Fibroblast of skin of right biceps (primary cell): ENCODE data around the gene TSPAN10.

Experiments used
- DNase-seq: peaks from one replicate; pipeline ENCODE4 v3.0.0-alpha.2; 2013

Gene TSPAN10

DNA sequence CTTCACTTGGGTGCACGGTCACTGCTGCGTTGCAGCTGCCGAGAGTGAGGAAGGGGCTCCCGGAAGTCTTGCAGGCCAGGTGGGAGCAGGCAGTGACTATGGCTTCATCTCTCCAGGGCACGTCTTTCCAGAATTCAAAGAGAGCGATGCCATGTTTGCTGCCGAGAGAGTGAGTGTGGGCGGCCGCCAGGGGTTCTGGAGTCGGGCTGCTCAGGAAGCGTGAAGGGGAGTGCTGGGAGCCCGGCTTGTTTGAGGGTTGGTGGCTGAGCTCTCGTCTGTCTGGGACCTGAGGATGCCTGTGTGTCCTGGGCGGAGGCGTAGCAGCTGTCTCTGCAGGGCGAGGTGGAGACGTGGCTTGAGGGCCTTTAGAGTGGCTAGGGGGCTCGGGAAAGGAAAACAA is 53.1 kb downstream of the TSPAN10 start:
- no peak for DNase-seq

DNA sequence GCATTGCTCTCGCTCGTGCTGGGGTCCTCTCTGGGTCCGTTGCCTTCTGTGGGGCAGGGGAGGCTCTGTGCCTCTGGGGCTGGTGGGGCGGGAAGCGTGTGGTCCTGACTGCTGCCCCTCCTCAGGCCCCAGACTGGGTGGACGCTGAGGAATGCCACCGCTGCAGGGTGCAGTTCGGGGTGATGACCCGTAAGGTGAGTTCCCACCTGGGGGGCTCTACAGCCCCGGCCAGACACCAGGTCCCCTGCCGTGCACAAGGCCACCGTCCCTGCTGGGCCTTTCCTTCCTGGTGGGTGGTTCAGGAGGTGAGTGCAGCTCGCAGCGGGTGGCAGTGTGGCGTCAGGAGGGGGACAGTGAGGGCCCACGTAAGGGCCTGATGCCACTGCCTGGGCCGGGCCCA is 53.6 kb downstream of the TSPAN10 start:
- no peak for DNase-seq

DNA sequence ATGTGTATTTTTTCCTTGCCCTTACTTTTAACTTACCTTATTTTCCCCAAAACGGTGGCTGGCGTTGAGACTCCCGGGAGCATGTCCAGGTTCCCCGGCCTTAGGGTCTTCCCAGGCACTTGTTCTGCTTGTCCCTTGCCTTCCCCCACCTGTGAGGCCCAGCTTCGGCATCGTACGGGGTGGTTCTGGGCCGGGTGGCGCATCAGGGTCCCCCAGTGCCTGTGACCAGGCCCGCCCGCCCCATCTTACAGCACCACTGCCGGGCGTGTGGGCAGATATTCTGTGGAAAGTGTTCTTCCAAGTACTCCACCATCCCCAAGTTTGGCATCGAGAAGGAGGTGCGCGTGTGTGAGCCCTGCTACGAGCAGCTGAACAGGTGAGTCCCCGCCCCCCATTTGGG is 54.2 kb downstream of the TSPAN10 start:
- DNase-seq = no peak

DNA sequence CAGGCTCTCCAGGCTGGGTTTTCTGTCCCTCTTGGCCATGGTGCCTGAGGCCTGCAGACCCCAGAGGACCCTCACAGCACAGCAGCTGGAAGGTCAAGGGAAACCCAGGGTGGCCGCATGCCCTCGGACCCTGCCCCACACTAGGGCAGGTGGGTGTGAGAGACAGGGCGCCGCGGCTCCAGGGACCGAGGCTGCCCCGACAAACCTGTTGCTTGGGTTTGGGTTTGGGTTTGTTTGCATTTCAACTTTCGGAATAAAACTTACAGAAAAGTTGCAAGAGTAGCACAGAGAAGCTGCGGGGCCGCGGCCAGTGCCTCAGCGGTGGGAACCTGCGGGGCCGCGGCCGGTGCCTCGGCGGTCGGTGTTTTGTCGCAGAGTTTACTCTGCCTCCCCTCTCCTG is 54.6 kb downstream of the TSPAN10 start:
- no peak for DNase-seq

DNA sequence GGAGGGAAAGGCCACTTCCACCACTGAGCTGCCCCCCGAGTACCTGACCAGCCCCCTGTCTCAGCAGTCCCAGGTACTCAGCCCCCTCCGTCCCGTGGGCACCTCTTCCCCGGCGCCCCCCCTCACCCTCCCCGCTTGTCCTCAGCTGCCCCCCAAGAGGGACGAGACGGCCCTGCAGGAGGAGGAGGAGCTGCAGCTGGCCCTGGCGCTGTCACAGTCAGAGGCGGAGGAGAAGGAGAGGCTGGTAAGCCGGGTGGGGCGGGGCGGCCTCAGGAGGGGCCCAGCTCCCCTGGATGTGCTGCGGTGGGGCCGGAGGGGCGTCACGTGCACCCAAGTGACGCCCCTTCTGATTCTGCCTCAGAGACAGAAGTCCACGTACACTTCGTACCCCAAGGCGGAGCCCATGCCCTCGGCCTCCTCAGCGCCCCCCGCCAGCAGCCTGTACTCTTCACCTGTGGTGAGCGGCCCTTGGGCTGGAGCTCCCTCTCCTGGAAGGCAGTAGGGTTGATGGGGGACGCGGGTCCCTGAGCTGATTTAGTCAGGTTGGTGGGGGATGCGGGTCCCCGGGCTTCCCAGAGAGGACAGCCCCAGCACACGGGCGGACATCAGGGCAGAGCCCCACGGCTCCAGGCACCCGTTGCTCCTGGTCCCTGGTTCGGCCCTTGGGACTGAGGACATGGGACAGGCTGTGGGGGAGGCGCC is 56.7 kb downstream of the TSPAN10 start:
- no peak for DNase-seq

DNA sequence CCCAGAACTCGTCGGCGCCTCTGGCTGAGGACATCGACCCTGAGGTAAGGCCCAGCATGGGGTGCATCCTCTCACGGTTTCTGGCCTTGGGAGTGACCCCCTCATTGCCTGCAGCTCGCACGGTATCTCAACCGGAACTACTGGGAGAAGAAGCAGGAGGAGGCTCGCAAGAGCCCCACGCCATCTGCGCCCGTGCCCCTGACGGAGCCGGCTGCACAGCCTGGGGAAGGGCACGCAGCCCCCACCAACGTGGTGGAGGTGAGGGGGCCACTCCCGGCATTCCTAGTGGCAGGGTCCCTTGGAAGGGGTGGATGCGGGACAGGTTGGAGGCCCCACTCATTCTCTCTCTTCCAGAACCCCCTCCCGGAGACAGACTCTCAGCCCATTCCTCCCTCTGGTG is 57.8 kb downstream of the TSPAN10 start:
- no peak for DNase-seq

DNA sequence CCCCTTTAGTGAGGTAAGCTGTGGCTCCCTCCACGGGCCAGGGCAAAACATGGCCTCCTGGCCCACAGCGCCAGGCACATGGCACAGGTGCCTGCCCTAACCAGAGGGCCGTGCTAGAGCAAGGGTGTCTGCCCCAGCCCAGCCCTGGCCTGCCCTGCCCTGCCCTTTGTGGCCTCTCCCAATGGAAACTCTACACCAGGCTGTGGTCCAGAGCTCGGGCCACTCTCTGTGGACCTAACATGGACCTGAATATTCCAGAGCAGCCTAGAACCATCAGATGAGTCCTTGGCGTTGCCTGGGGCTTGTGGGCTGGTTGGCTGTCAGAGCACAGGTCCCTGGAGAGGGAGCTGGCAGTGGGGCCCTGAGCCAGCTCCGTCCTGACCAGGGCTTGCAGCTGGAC is 58.2 kb downstream of the TSPAN10 start:
- DNase-seq = no peak

DNA sequence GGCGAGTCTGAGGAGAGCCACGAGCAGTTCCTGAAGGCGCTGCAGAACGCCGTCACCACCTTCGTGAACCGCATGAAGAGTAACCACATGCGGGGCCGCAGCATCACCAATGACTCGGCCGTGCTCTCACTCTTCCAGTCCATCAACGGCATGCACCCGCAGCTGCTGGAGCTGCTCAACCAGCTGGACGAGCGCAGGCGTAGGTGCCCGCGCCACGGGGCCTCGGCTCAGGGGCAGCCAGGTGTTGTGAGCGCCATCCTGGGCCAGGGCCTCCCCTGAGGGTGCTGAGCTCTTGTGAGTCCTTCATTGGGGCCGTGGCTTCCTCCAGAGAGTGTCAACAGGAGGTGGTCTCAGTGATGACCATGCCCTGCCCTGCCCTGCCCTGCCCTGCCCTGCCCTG is 58.8 kb downstream of the TSPAN10 start:
- no peak for DNase-seq

DNA sequence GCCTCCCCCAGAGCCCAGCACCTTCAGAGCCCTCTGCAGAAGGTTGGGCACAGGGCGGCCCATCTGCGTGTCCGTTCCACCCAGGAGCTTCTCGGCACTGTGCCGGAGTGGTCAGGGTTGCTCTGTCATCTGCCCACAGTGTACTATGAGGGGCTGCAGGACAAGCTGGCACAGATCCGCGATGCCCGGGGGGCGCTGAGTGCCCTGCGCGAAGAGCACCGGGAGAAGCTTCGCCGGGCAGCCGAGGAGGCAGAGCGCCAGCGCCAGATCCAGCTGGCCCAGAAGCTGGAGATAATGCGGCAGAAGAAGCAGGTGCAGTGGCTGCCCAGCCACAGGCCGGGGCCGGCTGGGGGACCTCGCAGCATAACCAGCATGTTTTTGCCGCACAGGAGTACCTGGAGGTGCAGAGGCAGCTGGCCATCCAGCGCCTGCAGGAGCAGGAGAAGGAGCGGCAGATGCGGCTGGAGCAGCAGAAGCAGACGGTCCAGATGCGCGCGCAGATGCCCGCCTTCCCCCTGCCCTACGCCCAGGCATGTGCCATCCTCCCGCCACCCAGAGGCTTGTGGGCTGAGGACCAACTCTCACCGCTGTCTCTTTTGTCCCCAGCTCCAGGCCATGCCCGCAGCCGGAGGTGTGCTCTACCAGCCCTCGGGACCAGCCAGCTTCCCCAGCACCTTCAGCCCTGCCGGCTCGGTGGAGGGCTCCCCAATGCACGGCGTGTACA is 59.4 kb downstream of the TSPAN10 start:
- DNase-seq = no peak

DNA sequence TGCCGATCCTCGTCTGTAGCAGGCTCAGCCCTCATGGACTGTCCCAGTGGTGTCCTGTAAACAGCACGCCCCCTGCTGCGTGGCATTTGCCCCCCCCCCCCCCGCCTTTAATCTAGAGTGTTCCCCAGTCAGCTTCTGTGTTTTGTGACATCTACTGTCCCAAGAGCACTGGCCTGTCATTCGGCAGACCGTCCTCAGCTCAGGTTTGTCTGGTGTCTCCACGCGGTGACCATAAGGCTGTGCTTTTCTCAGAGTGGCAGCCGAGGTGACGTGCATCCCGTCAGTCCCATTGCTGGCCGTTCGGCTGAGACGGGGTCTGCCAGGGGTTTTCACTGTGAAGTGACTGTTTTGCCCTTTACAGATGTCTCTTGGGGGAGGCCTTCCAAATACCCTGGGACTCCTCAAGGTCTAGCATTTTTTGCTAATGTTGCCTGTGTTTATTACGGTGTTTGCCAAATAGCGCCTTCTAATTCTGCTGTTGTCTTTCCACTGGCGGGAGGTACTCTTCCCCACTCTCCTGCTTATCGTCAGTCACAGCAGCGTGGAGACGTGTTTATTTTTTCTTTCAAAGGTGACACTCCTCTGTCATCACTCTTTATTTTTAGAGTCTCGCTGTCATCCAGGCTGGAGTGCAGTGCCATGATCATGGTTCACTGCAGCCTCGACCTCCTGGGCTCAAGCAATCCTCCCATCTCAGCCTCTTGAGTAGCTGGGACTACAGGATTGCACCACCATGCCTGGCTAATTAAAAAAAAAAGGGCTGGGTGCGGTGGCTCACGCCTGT is 60.5 kb downstream of the TSPAN10 start:
- no peak for DNase-seq
